HEK293 (cell line): ENCODE data around the gene ATXN10.
A peak's percentile ranks its signal among the peaks of the same experiment; 100 is the strongest.

ENCODE experiments used
- CTCF ChIA-PET: fragments of 350-600 bp; formaldehyde crosslinking; extraction: SDS; loops from one replicate; lab custom pipeline; 2021; ENCODE audit warnings: antibody characterized with exemption; lab: Yijun Ruan, JAX
- POLR2A ChIA-PET: fragments of 300-600 bp; formaldehyde crosslinking; extraction: SDS; loops from one replicate; lab custom pipeline; 2020; ENCODE audit warnings: antibody characterized with exemption, inconsistent platforms; lab: Yijun Ruan, JAX
- H3K27ac ChIP-seq: fragments of 200-500 bp; sonication (Bioruptor generic); 2 replicates; pipeline ENCODE4 v1.5.1; 2014; ENCODE audit warnings: low read depth, low read length, control low read depth, inconsistent platforms; ENCODE audit errors: extremely low read depth
- H3K36me3 ChIP-seq, 2 experiments: fragments of 200-500 bp in 1 of 2; sonication (Bioruptor generic) in 1 of 2; 1 replicate in 1 of 2; 2 replicates in 1 of 2; pipeline ENCODE4 v1.5.1; 2014 to 2017; ENCODE audit warnings: inconsistent platforms in 2 of 2, low read length in 2 of 2; ENCODE audit not compliant: control insufficient read depth in 2 of 2, insufficient read depth in 1 of 2
- H3K4me1 ChIP-seq: fragments of 200-500 bp; sonication (Bioruptor generic); 2 replicates; pipeline ENCODE4 v1.5.1; 2014; ENCODE audit warnings: mild to moderate bottlenecking, low read length, inconsistent platforms; ENCODE audit not compliant: control insufficient read depth, insufficient read depth
- H3K4me3 ChIP-seq: 2 replicates; pipeline ENCODE4 v1.5.1; 2011; ENCODE audit warnings: low read depth, mild to moderate bottlenecking, control low read depth, low read length, moderate library complexity
- H3K9me3 ChIP-seq: fragments of 200-500 bp; sonication (Bioruptor generic); 2 replicates; pipeline ENCODE4 v1.5.1; 2014; ENCODE audit warnings: low read depth, low read length, inconsistent platforms; ENCODE audit not compliant: control insufficient read depth, insufficient read depth
- MYNN ChIP-seq: fragments of 450-650 bp; formaldehyde crosslinking; IDR thresholded peaks from 2 replicates; pipeline ENCODE4 v1.5.1; 2016; ENCODE audit warnings: missing biosample characterization, missing genetic modification characterization, borderline replicate concordance
- SP3 ChIP-seq: fragments of 450-650 bp; formaldehyde crosslinking; IDR thresholded peaks from 2 replicates; pipeline ENCODE4 v1.5.1; 2016; ENCODE audit warnings: missing biosample characterization, missing genetic modification characterization
- SP7 ChIP-seq: fragments of 450-650 bp; formaldehyde crosslinking; IDR thresholded peaks from 2 replicates; pipeline ENCODE4 v1.5.1; 2016; ENCODE audit warnings: missing biosample characterization, missing genetic modification characterization
- ZBTB21 ChIP-seq: fragments of 450-650 bp; formaldehyde crosslinking; IDR thresholded peaks from 2 replicates; pipeline ENCODE4 v1.5.1; 2017; ENCODE audit warnings: missing biosample characterization, missing genetic modification characterization
- ZFP69B ChIP-seq: fragments of 450-650 bp; formaldehyde crosslinking; IDR thresholded peaks from 2 replicates; pipeline ENCODE4 v1.5.1; 2016; ENCODE audit warnings: missing biosample characterization, missing genetic modification characterization
- ZNF132 ChIP-seq: fragments of 450-650 bp; formaldehyde crosslinking; IDR thresholded peaks from 2 replicates; pipeline ENCODE4 v1.5.1; 2017; ENCODE audit warnings: missing biosample characterization, missing genetic modification characterization, borderline replicate concordance
- ZNF169 ChIP-seq: fragments of 450-650 bp; formaldehyde crosslinking; IDR thresholded peaks from 2 replicates; pipeline ENCODE4 v1.5.1; 2016; ENCODE audit warnings: missing biosample characterization, missing genetic modification characterization
- ZNF175 ChIP-seq: fragments of 450-650 bp; formaldehyde crosslinking; IDR thresholded peaks from 2 replicates; pipeline ENCODE4 v1.5.1; 2016; ENCODE audit warnings: missing biosample characterization, missing genetic modification characterization
- ZNF211 ChIP-seq: fragments of 450-650 bp; formaldehyde crosslinking; IDR thresholded peaks from 2 replicates; pipeline ENCODE4 v1.5.1; 2016; ENCODE audit warnings: low read depth, missing biosample characterization, missing genetic modification characterization
- ZNF214 ChIP-seq: fragments of 450-650 bp; formaldehyde crosslinking; IDR thresholded peaks from 2 replicates; pipeline ENCODE4 v1.5.1; 2017; ENCODE audit warnings: missing biosample characterization, mild to moderate bottlenecking, missing genetic modification characterization, borderline replicate concordance
- ZNF24 ChIP-seq: fragments of 450-650 bp; formaldehyde crosslinking; IDR thresholded peaks from 2 replicates; pipeline ENCODE4 v1.5.1; 2016; ENCODE audit warnings: missing biosample characterization, missing genetic modification characterization
- ZNF354C ChIP-seq: fragments of 450-650 bp; formaldehyde crosslinking; IDR thresholded peaks from 2 replicates; pipeline ENCODE4 v1.5.1; 2016; ENCODE audit warnings: missing biosample characterization, missing genetic modification characterization, low read depth, borderline replicate concordance
- ZNF426 ChIP-seq: fragments of 450-650 bp; formaldehyde crosslinking; IDR thresholded peaks from 2 replicates; pipeline ENCODE4 v1.5.1; 2017; ENCODE audit warnings: missing biosample characterization, missing genetic modification characterization, mild to moderate bottlenecking, inconsistent platforms, moderate library complexity
- ZNF548 ChIP-seq: fragments of 450-650 bp; formaldehyde crosslinking; IDR thresholded peaks from 2 replicates; pipeline ENCODE4 v1.5.1; 2016; ENCODE audit warnings: missing biosample characterization, missing genetic modification characterization
- ZNF626 ChIP-seq: fragments of 450-650 bp; sonication (Bioruptor Pico); formaldehyde crosslinking; IDR thresholded peaks from 2 replicates; pipeline ENCODE4 v1.5.1; 2018; ENCODE audit warnings: missing biosample characterization, missing genetic modification characterization, inconsistent platforms
- ZNF776 ChIP-seq: fragments of 450-650 bp; formaldehyde crosslinking; IDR thresholded peaks from 2 replicates; pipeline ENCODE4 v1.5.0; 2017; ENCODE audit warnings: missing biosample characterization, missing genetic modification characterization, borderline replicate concordance
- ZSCAN18 ChIP-seq: fragments of 450-650 bp; formaldehyde crosslinking; IDR thresholded peaks from 2 replicates; pipeline ENCODE4 v1.5.1; 2016; ENCODE audit warnings: missing biosample characterization, missing genetic modification characterization
- ZXDB ChIP-seq: fragments of 450-650 bp; formaldehyde crosslinking; IDR thresholded peaks from 2 replicates; pipeline ENCODE4 v1.5.1; 2016; ENCODE audit warnings: missing biosample characterization, missing genetic modification characterization
- TF ChIP-seq, protein P1 (sequence below): fragments of 450-650 bp; formaldehyde crosslinking; IDR thresholded peaks from 2 replicates; pipeline ENCODE4 v1.5.1; 2016; ENCODE audit warnings: missing biosample characterization, missing genetic modification characterization
- TF ChIP-seq, protein P2 (sequence below): fragments of 450-650 bp; formaldehyde crosslinking; IDR thresholded peaks from 2 replicates; pipeline ENCODE4 v1.5.1; 2017; ENCODE audit warnings: missing biosample characterization, missing genetic modification characterization
- TF ChIP-seq, protein P3 (sequence below): fragments of 450-650 bp; formaldehyde crosslinking; IDR thresholded peaks from 2 replicates; pipeline ENCODE4 v1.5.1; 2017; ENCODE audit warnings: missing biosample characterization, missing genetic modification characterization
- TF ChIP-seq, protein P4 (sequence below): sonication (generic); formaldehyde crosslinking; IDR thresholded peaks from 2 replicates; pipeline ENCODE4 v1.8.1; 2022; ENCODE audit warnings: mild to moderate bottlenecking, moderate library complexity, missing genetic modification reagents

The ATXN10 gene

DNA sequence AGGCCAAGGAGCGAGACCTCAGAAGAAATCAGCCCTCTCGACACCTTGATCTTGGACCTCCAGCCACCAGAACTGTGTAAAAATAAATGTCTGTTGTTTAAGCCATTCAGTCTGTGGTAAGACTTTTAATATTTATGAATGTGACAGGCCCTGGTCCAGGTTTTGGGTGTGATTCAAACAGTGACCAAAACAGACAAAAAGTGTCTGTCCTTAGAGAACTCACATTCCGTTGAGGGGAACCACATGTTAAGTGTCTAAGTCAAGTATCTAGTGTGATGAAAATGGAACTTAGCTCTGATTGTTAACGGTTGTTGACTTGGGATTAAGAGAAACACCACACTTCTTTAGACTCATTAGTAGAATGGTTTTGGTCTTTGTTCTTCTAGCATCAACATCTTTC, 22.2 kb downstream of the ATXN10 start:
- no peak overlapping the region for H3K4me3 ChIP-seq
- no peak overlapping the region for H3K27ac ChIP-seq
- POLR2A ChIA-PET: no interaction called here
- H3K9me3 ChIP-seq: no peaks in the 10 kb centered on the region
- H3K4me1 ChIP-seq: no peaks in the 10 kb centered on the region; the same call in 1 of the 2 replicates
- CTCF ChIA-PET: no interaction called here
- TF ChIP-seq ZFP69B (tag by site-specific recombination) (no peak), ZNF548 (tag by site-specific recombination) (peak; percentile 70; the same call in 1 of the 2 replicates)
- TF ChIP-seq, protein P1, sequence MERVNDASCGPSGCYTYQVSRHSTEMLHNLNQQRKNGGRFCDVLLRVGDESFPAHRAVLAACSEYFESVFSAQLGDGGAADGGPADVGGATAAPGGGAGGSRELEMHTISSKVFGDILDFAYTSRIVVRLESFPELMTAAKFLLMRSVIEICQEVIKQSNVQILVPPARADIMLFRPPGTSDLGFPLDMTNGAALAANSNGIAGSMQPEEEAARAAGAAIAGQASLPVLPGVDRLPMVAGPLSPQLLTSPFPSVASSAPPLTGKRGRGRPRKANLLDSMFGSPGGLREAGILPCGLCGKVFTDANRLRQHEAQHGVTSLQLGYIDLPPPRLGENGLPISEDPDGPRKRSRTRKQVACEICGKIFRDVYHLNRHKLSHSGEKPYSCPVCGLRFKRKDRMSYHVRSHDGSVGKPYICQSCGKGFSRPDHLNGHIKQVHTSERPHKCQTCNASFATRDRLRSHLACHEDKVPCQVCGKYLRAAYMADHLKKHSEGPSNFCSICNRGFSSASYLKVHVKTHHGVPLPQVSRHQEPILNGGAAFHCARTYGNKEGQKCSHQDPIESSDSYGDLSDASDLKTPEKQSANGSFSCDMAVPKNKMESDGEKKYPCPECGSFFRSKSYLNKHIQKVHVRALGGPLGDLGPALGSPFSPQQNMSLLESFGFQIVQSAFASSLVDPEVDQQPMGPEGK (tag by site-specific recombination): no peak
- peaks cover 52 to 69% of the 10 kb centered on the region in 2 experiments for H3K36me3 ChIP-seq

GRCh38 chr22:45696227-45696626, 24.6 kb downstream of the ATXN10 start:
- ChIA-PET POLR2A (no interaction called here), CTCF (interaction anchor here (0.6 kb wide), 1 partner anchor 167 kb away, joined by 3 read pairs; no protein-coding TSS in a partner anchor)
- Histone ChIP-seq H3K4me3 (no peak overlapping the region), H3K36me3 (peaks cover 66 to 69% of the 10 kb centered on the region in 2 experiments), H3K4me1 (no peaks in the 10 kb centered on the region), H3K27ac (no peak overlapping the region), H3K9me3 (no peaks in the 10 kb centered on the region)
- TF ChIP-seq ZBTB21: no peak
- TF ChIP-seq SP7 (tag by site-specific recombination): peak; percentile 58

- ChIA-PET POLR2A (no interaction called here), CTCF (interaction anchor here (0.7 kb wide), 2 partner anchors 17 to 23 kb away, joined by 3 read pairs; no protein-coding TSS in a partner anchor)
- H3K9me3 ChIP-seq: no peaks in the 10 kb centered on the region
- H3K4me1 ChIP-seq: no peaks in the 10 kb centered on the region
- TF ChIP-seq ZNF214: no peak
- TF ChIP-seq ZNF776 (tag by site-specific recombination): no peak
- TF ChIP-seq ZNF132 (tag by site-specific recombination): no peak
- TF ChIP-seq ZNF354C: no peak
- TF ChIP-seq ZNF169 (tag by site-specific recombination): no peak
- no peak for TF ChIP-seq ZSCAN18 (tag by site-specific recombination)
- TF ChIP-seq ZNF24 (tag by site-specific recombination): no peak
- TF ChIP-seq ZNF211: no peak
- TF ChIP-seq ZNF626 (tag by site-specific recombination): no peak
- no peak for TF ChIP-seq SP3 (tag by site-specific recombination)
- no peak for TF ChIP-seq MYNN (tag by site-specific recombination)
- no peak for TF ChIP-seq ZNF426 (tag by site-specific recombination)
- TF ChIP-seq, protein P2, sequence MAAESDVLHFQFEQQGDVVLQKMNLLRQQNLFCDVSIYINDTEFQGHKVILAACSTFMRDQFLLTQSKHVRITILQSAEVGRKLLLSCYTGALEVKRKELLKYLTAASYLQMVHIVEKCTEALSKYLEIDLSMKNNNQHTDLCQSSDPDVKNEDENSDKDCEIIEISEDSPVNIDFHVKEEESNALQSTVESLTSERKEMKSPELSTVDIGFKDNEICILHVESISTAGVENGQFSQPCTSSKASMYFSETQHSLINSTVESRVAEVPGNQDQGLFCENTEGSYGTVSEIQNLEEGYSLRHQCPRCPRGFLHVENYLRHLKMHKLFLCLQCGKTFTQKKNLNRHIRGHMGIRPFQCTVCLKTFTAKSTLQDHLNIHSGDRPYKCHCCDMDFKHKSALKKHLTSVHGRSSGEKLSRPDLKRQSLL (tag by site-specific recombination): no peak
- TF ChIP-seq, protein P3, sequence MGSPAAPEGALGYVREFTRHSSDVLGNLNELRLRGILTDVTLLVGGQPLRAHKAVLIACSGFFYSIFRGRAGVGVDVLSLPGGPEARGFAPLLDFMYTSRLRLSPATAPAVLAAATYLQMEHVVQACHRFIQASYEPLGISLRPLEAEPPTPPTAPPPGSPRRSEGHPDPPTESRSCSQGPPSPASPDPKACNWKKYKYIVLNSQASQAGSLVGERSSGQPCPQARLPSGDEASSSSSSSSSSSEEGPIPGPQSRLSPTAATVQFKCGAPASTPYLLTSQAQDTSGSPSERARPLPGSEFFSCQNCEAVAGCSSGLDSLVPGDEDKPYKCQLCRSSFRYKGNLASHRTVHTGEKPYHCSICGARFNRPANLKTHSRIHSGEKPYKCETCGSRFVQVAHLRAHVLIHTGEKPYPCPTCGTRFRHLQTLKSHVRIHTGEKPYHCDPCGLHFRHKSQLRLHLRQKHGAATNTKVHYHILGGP (tag by site-specific recombination): no peak
- no peak for TF ChIP-seq ZXDB (tag by site-specific recombination)
- TF ChIP-seq, protein P4, sequence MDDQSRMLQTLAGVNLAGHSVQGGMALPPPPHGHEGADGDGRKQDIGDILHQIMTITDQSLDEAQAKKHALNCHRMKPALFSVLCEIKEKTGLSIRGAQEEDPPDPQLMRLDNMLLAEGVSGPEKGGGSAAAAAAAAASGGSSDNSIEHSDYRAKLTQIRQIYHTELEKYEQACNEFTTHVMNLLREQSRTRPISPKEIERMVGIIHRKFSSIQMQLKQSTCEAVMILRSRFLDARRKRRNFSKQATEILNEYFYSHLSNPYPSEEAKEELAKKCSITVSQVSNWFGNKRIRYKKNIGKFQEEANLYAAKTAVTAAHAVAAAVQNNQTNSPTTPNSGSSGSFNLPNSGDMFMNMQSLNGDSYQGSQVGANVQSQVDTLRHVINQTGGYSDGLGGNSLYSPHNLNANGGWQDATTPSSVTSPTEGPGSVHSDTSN (CRISPR knock-in tag): no peak
- no peak for TF ChIP-seq ZNF175 (tag by site-specific recombination)
- peaks cover 67% of the 10 kb centered on the region in 2 experiments for H3K36me3 ChIP-seq
- no peak overlapping the region for H3K27ac ChIP-seq
- no peak overlapping the region for H3K4me3 ChIP-seq
Observed at GRCh38 chr22:45698094-45698493, 26.5 kb downstream of the ATXN10 start.
